Measurements from ENCODE around the gene CYB5RL. TPM values are rescaled to one million over a fixed set of nuclear protein-coding genes. Genes with fewer than 3 reads are reported as not detected.
"Not testable (repeated sequence)": the region's sequence is repeated elsewhere in the genome, so short reads cannot be mapped to it uniquely, and the experiment has no call there.

CYB5RL gene
- total RNA-seq, result 10 to 100 TPM; 11.7 to 12.1 TPM

- ATAC-seq (peak; percentile 98 to 99), DNase-seq (ENCODE audit: low spot score in 2 of 2) (peak; percentile 87 to 92)
- H3K36me3 Mint-ChIP-seq, result peaks cover 10 to 18% of the 10 kb centered on the region in 2 donors
- H3K9me3 Mint-ChIP-seq, result no peaks in the 10 kb centered on the region
- peak within 1 kb of the TSS; percentile 89 to 96 for H3K27ac Mint-ChIP-seq
Observed at GRCh38 chr1:54199765-54200518, at the start of gene CYB5RL, which contains the start of gene MRPL37. TSS of gene CYB5RL (minus strand) at chr1:54200030. CDS start at chr1:54195616, 4,414 bp downstream. TSS of gene MRPL37 (plus strand) at chr1:54200167. CDS start at chr1:54200244, 77 bp downstream.

GRCh38 chr1:54248966-54249365 lies 49.1 kb upstream of the CYB5RL start:
- no peaks in the 10 kb centered on the region for H3K9me3 Mint-ChIP-seq
- no peaks in the 10 kb centered on the region for H3K36me3 Mint-ChIP-seq
- ATAC-seq, result no peak
- peak overlapping the region; percentile 21 to 79 for H3K27ac Mint-ChIP-seq
- no peak for DNase-seq (ENCODE audit: low spot score in 2 of 2)

- no peaks in the 10 kb centered on the region for H3K9me3 Mint-ChIP-seq
- no peaks in the 10 kb centered on the region for H3K36me3 Mint-ChIP-seq
- H3K27ac Mint-ChIP-seq, result peak overlapping the region in 1 of 2 donors; percentile 21
- ATAC-seq, result no peak
- no peak for DNase-seq (ENCODE audit: low spot score in 2 of 2)
Observed at GRCh38 chr1:54247863-54248515, 48.2 kb upstream of the CYB5RL start.

- Mint-ChIP-seq H3K27ac (peak overlapping the region in 1 of 2 donors; percentile 50), H3K9me3 (no peaks in the 10 kb centered on the region), H3K36me3 (no peaks in the 10 kb centered on the region)
- DNase-seq (ENCODE audit: low spot score in 2 of 2) (no peak), ATAC-seq (no peak)
Observed at GRCh38 chr1:54246116-54246721, 46.4 kb upstream of the CYB5RL start.

DNA sequence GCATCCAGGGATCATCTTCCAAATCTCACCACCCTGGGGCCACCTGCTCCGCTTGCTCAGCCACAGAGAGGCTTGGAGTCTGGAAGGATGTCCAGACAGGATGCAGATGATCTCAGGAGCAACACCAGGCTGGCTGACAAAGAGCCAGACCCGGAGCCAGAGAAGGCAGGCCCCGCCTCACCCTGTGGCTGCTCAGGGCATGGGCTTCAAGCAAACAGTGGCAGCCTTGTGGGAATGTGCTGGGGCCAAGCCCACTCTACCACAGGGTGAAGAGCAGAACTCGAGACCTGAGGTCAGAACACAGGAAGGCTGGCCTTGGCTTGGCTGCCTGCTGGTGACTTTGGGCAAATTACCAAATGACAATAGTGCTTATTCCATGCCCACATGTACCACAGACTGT lies 45.7 kb upstream of the CYB5RL start:
- ATAC-seq (no peak), DNase-seq (ENCODE audit: low spot score in 2 of 2) (no peak)
- Mint-ChIP-seq H3K9me3 (no peaks in the 10 kb centered on the region), H3K36me3 (no peaks in the 10 kb centered on the region), H3K27ac (peak overlapping the region; percentile 50 to 59)

DNA sequence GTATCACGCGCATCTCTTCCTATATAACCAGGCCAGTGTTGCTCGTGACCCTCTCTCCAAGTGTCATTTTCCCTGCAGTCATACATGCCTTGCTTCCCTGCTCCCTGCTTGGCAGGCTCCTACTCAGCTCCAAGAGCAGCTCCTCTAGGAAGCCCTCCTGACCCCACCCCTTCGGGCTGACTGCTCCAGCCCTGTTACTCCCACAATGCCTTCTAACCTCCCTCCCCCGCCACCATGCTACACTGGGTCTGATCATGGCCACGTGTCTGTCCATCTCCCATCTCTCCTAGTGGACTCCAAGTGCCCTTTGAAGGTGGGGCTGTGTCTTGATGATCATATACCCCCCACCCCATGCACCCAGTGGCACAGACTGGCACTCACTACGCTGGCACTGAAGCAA lies 44.8 kb upstream of the CYB5RL start:
- ATAC-seq, result no peak
- Mint-ChIP-seq H3K36me3 (no peaks in the 10 kb centered on the region), H3K9me3 (no peaks in the 10 kb centered on the region), H3K27ac (peak overlapping the region; percentile 6 to 45)
- no peak for DNase-seq (ENCODE audit: low spot score in 2 of 2)

GRCh38 chr1:54243022-54243421 lies 43.2 kb upstream of the CYB5RL start:
- no peaks in the 10 kb centered on the region for H3K36me3 Mint-ChIP-seq
- no peak for DNase-seq (ENCODE audit: low spot score in 2 of 2)
- no peak for ATAC-seq
- H3K27ac Mint-ChIP-seq, result no peak overlapping the region
- H3K9me3 Mint-ChIP-seq, result no peaks in the 10 kb centered on the region

DNA sequence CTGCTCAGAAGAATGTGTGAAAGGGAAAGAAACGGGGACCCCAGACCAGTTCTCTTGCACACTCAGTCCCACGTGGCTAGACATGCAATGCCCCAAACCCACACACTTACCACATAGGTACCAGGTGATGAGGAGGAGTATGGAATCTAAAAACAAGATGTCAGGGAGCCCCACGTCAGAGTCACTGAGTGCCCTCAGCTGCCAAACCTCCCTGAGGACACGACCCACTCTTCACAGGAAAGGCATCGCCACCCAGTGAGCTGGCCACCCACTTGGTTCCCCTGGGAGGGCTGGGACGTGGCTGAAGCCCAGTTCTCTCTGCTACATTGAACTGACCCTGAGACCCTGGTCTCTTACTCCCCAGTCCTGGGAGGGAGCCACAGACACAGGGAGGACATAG lies 41.5 kb upstream of the CYB5RL start:
- no peak for ATAC-seq
- peak overlapping the region in 1 of 2 donors; percentile 89 for H3K27ac Mint-ChIP-seq
- H3K36me3 Mint-ChIP-seq, result peaks cover 0 to 4% of the 10 kb centered on the region in 2 donors
- no peaks in the 10 kb centered on the region for H3K9me3 Mint-ChIP-seq
- DNase-seq (ENCODE audit: low spot score in 2 of 2), result no peak

DNA sequence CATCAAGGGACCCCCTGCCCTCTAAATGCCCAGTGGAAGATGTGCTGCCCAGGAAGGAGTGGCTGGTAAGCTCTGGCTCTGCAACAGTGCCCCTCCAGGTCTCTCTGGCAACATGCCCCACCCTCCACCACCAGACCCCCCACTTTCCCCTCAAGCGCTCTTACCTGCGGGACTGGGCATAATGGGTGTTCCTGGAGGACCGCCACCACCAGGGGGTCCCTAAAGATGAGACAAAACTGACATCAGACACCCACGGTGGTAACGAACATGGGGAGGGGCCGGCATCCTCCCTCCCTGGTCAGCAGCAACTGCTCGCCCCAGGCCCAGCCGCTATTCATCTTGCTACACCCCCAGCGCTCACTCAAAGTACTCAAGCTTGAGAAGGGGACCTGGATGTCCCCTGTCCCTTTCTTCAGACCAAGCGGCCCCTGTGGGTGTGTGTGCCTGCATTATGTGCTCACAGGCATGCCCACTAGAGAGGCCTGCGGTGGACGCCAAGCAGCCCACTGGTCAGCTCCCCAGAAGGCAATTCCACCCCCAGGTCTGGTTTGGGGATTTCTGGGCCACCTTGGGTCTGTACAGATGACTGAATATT lies 41.0 kb upstream of the CYB5RL start:
- DNase-seq (ENCODE audit: low spot score in 2 of 2), result no peak
- H3K36me3 Mint-ChIP-seq, result peaks cover 0 to 4% of the 10 kb centered on the region in 2 donors
- H3K9me3 Mint-ChIP-seq, result no peaks in the 10 kb centered on the region
- H3K27ac Mint-ChIP-seq, result no peak overlapping the region
- no peak for ATAC-seq

DNA sequence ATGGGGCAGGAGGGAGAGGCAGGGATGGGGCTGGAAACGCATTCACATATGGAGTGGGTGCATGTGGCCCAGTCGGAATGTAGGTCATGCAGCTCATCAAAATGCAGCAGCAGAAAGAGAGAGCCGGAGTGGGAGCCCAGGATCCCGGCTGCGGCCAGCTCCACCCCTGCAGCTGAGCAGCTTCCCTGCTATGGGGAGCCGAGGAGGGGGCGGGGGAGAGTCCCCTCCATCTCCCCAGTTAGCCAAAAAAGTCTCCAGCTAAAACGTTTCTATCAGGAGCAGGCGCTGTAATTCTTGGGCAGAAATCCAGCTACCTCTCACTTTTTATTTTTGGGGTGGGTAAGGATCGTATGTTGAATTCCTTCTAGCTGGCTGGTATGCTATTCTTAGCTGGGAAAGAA lies 39.8 kb upstream of the CYB5RL start:
- no peak for ATAC-seq
- no peaks in the 10 kb centered on the region for H3K9me3 Mint-ChIP-seq
- peaks cover 3 to 4% of the 10 kb centered on the region in 2 donors for H3K36me3 Mint-ChIP-seq
- no peak for DNase-seq (ENCODE audit: low spot score in 2 of 2)
- H3K27ac Mint-ChIP-seq, result peak overlapping the region in 1 of 2 donors; percentile 29

DNA sequence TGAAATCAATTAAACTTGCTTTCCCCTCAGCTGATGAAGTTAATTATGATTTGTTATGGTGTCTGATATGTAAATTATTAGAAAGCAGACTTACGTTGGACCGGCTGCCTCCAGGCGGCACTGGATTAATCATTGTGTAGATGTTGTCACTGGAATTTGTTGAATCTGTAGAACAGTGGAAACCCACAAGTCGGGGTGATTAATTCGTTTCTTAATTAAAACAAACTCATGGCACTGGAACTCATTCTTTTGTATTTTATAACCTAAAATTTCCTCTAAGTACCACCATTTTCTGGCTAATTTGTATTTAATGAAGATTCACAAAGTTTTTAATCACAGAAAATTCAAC lies 39.2 kb upstream of the CYB5RL start:
- no peak for ATAC-seq
- DNase-seq (ENCODE audit: low spot score in 2 of 2), result no peak
- H3K36me3 Mint-ChIP-seq, result peaks cover 4% of the 10 kb centered on the region in 2 donors
- H3K9me3 Mint-ChIP-seq, result no peaks in the 10 kb centered on the region
- H3K27ac Mint-ChIP-seq, result no peak overlapping the region

- peaks cover 4% of the 10 kb centered on the region in 2 donors for H3K36me3 Mint-ChIP-seq
- no peaks in the 10 kb centered on the region for H3K9me3 Mint-ChIP-seq
- peak in 1 of 2 donors; percentile 15 for ATAC-seq
- no peak for DNase-seq (ENCODE audit: low spot score in 2 of 2)
- H3K27ac Mint-ChIP-seq, result peak overlapping the region in 1 of 2 donors; percentile 14
Observed at GRCh38 chr1:54238353-54239034, 38.7 kb upstream of the CYB5RL start.

GRCh38 chr1:54237586-54237985 lies 37.8 kb upstream of the CYB5RL start:
- no peak for DNase-seq (ENCODE audit: low spot score in 2 of 2)
- ATAC-seq, result no peak
- Mint-ChIP-seq H3K9me3 (no peaks in the 10 kb centered on the region), H3K36me3 (peaks cover 4 to 8% of the 10 kb centered on the region in 2 donors), H3K27ac (no peak overlapping the region)

DNA sequence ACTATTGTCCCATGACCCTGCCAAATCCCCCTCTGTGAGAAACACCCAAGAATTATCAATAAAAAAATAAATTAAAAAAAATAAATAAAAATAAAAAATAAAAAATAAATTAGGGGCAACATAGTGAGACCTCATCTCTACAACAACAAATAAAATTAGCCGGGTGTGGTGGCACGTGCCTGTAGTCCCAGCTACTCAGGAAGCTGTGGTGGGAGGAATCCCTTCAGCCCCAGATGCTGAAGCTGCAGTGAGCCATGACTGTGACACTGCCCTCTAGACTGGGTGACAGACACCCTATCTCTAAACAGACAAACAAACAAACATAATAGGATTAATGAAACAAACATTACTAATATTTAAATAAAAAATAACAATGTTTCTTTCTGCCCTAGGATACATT lies 34.5 kb upstream of the CYB5RL start:
- no peak for DNase-seq (ENCODE audit: low spot score in 2 of 2)
- H3K9me3 Mint-ChIP-seq, result no peaks in the 10 kb centered on the region
- no peak overlapping the region for H3K27ac Mint-ChIP-seq

GRCh38 chr1:54233196-54233595 lies 33.4 kb upstream of the CYB5RL start:
- H3K27ac Mint-ChIP-seq; ATAC-seq; H3K9me3 Mint-ChIP-seq; DNase-seq (ENCODE audit: low spot score in 2 of 2): not testable (repeated sequence)
- peaks cover 4 to 10% of the 10 kb centered on the region in 2 donors for H3K36me3 Mint-ChIP-seq

More for the DNA sequence above, 34.5 kb upstream of the CYB5RL start:
- H3K36me3 Mint-ChIP-seq, result peaks cover 4 to 10% of the 10 kb centered on the region in 2 donors
- no peak for ATAC-seq

DNA sequence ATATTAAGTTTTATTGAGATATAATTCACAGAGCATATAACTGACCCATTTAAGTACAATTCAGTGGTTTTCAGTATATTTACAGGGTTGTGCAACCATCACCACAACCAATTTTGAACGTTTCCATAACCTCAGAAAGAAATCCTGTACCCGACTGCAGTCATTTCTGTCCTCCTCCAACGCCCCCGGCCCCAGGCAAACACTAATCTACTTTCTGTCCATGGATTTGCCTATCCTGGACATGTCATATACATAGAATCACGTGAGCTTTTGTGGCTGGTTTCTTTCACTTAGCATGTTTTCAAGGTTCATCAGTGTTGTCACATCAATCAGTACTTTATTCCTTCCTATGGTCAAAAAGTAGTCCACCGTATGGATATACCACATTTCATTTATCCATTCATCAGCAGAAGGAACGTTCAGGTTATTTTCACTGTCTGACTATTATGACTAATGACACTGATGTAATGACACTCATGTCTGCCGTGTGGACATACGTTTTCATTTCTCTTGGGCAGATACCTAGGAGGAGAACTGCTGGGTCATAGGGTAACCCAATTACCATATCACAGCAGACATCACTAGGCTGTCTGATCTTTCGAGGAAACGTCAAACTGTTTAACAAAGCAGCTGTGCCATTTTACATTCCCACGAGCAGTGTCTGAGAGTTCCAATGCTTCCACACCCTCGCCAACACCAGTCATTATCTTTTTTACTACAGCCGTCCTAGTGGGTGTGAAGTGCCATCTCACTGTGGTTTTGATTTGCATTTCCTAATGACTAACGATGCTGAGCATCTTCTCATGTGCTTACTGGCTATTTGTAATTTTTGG lies 30.9 kb upstream of the CYB5RL start:
- Mint-ChIP-seq H3K27ac (peak overlapping the region; percentile 7 to 76), H3K9me3 (no peaks in the 10 kb centered on the region), H3K36me3 (peaks cover 0 to 10% of the 10 kb centered on the region in 2 donors)
- DNase-seq (ENCODE audit: low spot score in 2 of 2), result peak in 1 of 2 donors; percentile 44
- ATAC-seq, result peak; percentile 46 to 68

Data from activated naive CD4-positive, alpha-beta T cell treated with anti-CD3 and anti-CD28 coated beads, Interleukin-2, amount 50 U/mL, for 72 hours (primary cell).